ENCODE results near the gene FKRP.

DNA sequence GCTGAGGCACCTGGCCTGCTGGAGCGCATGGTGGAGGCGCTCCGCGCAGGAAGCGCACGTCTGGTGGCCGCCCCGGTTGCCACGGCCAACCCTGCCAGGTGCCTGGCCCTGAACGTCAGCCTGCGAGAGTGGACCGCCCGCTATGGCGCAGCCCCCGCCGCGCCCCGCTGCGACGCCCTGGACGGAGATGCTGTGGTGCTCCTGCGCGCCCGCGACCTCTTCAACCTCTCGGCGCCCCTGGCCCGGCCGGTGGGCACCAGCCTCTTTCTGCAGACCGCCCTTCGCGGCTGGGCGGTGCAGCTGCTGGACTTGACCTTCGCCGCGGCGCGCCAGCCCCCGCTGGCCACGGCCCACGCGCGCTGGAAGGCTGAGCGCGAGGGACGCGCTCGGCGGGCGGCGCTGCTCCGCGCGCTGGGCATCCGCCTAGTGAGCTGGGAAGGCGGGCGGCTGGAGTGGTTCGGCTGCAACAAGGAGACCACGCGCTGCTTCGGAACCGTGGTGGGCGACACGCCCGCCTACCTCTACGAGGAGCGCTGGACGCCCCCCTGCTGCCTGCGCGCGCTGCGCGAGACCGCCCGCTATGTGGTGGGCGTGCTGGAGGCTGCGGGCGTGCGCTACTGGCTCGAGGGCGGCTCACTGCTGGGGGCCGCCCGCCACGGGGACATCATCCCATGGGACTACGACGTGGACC lies 10.1 kb downstream of the FKRP start:
- TF ChIP-seq, protein P1, sequence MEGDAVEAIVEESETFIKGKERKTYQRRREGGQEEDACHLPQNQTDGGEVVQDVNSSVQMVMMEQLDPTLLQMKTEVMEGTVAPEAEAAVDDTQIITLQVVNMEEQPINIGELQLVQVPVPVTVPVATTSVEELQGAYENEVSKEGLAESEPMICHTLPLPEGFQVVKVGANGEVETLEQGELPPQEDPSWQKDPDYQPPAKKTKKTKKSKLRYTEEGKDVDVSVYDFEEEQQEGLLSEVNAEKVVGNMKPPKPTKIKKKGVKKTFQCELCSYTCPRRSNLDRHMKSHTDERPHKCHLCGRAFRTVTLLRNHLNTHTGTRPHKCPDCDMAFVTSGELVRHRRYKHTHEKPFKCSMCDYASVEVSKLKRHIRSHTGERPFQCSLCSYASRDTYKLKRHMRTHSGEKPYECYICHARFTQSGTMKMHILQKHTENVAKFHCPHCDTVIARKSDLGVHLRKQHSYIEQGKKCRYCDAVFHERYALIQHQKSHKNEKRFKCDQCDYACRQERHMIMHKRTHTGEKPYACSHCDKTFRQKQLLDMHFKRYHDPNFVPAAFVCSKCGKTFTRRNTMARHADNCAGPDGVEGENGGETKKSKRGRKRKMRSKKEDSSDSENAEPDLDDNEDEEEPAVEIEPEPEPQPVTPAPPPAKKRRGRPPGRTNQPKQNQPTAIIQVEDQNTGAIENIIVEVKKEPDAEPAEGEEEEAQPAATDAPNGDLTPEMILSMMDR (conservative IDR thresholded peaks at IDR 0.05 in 1 of 2, IDR thresholded peaks at IDR 0.05 in 1 of 2; ENCODE audit: low read depth in 1 of 2, low read length in 2 of 2) = no peak
- no peak for TF ChIP-seq EZH2 (IDR thresholded peaks at IDR 0.05; ENCODE audit: low read length, missing control alignments)
